ENCODE results near the gene KDF1. TPM values are rescaled to one million over a fixed set of nuclear protein-coding genes. Genes with fewer than 3 reads are reported as not detected.

The KDF1 gene
- total RNA-seq, 1 donor from 2014 or later = 10.3 TPM

DNA sequence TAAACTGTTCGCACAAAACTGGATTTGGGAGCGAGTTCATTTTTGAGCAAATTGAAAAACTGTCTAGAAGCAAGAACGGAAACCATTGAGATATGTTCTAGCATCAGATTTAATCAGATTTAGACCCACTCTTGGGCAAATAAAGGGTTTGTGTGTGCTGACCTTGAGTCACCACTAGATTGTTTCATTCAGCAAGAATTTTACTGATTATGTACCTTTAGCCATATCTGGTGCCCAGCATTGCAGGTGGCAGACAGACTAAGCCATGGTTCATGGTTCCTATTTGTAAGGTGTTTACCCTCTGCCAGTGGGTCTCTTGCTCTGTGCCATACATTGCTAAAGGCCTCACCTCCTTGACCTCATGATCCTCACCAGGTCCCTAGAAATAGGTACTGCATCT is 37.4 kb downstream of the KDF1 start:
- no peak overlapping the region for H3K4me3 ChIP-seq (ENCODE audit: low read depth, low read length)
- H3K27me3 ChIP-seq (ENCODE audit: control insufficient read depth, insufficient read depth, low read length) = no peaks in the 10 kb centered on the region
- TF ChIP-seq, protein P1, sequence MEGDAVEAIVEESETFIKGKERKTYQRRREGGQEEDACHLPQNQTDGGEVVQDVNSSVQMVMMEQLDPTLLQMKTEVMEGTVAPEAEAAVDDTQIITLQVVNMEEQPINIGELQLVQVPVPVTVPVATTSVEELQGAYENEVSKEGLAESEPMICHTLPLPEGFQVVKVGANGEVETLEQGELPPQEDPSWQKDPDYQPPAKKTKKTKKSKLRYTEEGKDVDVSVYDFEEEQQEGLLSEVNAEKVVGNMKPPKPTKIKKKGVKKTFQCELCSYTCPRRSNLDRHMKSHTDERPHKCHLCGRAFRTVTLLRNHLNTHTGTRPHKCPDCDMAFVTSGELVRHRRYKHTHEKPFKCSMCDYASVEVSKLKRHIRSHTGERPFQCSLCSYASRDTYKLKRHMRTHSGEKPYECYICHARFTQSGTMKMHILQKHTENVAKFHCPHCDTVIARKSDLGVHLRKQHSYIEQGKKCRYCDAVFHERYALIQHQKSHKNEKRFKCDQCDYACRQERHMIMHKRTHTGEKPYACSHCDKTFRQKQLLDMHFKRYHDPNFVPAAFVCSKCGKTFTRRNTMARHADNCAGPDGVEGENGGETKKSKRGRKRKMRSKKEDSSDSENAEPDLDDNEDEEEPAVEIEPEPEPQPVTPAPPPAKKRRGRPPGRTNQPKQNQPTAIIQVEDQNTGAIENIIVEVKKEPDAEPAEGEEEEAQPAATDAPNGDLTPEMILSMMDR (IDR thresholded peaks at IDR 0.05; ENCODE audit: insufficient read depth, low read length, poor library complexity, severe bottlenecking) = no peak
- H3K36me3 ChIP-seq (ENCODE audit: control insufficient read depth, insufficient read depth, low read length) = no peaks in the 10 kb centered on the region
- DNase-seq (ENCODE audit: low read depth) = no peak

DNA sequence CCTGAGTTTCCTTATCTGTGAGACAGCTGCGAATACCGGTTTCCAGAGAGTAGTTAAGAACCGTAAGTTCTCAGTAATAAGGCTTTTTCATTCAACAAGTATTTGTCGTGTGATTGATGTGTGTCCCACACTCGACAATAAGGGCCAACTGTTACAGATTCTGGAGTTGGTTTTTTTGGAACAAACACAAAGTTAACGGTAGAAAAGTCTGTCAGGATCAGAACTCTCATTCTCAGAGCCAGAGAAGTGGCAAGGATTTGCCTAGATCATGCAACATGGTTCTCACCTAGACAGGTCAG is 37.9 kb downstream of the KDF1 start:
- TF ChIP-seq, protein P1 (IDR thresholded peaks at IDR 0.05; ENCODE audit: insufficient read depth, low read length, poor library complexity, severe bottlenecking) = no peak
- DNase-seq (ENCODE audit: low read depth) = no peak
- H3K36me3 ChIP-seq (ENCODE audit: control insufficient read depth, insufficient read depth, low read length) = no peaks in the 10 kb centered on the region
- peak overlapping the region; percentile 93 for H3K4me3 ChIP-seq (ENCODE audit: low read depth, low read length)
- no peaks in the 10 kb centered on the region for H3K27me3 ChIP-seq (ENCODE audit: control insufficient read depth, insufficient read depth, low read length)

DNA sequence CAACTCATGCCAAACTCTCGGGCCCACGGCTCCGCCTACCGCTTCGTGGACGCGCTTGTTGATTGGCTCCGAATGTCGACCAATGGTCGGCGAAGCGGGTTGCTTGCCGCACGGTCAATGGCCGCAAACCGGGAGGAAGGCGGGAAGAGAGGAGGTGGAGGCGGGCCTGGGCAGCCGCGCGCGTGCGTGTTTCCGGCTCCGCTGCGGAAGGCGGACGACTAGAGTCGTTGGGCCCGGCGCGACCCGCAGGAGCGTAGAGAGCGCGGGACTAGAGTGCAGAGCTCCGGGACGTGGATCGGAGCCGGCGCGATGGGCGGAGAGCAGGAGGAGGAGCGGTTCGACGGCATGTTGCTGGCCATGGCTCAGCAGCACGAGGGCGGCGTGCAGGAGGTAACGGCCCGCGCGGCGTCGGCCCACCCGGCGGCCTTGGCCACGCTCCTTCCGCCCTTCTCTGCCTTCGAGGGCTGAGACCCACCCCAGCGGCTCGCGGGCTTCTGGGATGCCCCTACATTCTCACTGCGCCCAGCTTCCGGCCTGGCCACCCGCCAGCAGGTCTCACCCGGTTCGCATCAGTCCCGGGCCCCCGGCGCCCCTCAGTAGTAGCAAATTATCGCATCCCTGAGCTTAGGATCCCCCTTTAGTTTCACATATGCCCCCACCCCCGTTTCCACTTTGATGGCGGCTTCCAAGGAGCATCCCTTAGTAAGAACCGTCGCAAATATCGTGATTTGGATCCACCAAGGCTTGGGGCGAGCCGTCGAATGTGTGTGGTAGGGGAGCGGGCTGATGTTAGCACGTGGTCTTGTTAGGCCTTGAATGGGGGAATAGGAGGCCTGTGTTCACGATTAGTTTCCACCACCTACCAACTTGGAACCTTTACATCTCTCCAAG is 38.5 kb downstream of the KDF1 start, which contains the start of gene NUDC:
NUDC (plus strand) TSS at position 204 of the 891 bp plus-strand sequence; CDS start at position 310, 106 bp downstream.
- TF ChIP-seq, protein P1 (IDR thresholded peaks at IDR 0.05; ENCODE audit: insufficient read depth, low read length, poor library complexity, severe bottlenecking) = no peak
- H3K36me3 ChIP-seq (ENCODE audit: control insufficient read depth, insufficient read depth, low read length) = no peaks in the 10 kb centered on the region
- DNase-seq (ENCODE audit: low read depth) = peak; percentile 93
- H3K4me3 ChIP-seq (ENCODE audit: low read depth, low read length) = peak within 1 kb of the TSS; percentile 93
- no peaks in the 10 kb centered on the region for H3K27me3 ChIP-seq (ENCODE audit: control insufficient read depth, insufficient read depth, low read length)

DNA sequence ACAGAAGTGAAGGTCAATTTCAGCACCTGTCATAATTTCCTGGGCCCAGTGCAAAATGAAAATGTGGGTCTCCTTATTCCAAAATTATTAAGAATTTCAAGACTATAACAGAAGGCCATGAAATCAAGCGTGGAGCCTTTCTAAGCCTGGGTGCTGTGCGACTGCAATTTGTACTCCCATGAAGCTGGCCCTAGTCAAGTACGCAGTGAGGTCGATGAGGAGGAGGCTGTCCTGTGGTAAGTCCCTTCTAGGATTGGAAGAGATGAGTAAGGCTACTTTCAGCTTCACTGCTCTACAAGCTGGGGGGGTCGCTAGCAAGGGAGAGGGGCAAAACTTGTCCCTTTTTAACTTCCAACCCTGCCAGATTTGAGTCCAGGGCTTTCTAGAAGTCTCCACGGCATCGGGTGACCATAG is 39.1 kb downstream of the KDF1 start:
- peak overlapping the region; percentile 13 for H3K4me3 ChIP-seq (ENCODE audit: low read depth, low read length)
- TF ChIP-seq, protein P1 (IDR thresholded peaks at IDR 0.05; ENCODE audit: insufficient read depth, low read length, poor library complexity, severe bottlenecking) = no peak
- no peaks in the 10 kb centered on the region for H3K36me3 ChIP-seq (ENCODE audit: control insufficient read depth, insufficient read depth, low read length)
- DNase-seq (ENCODE audit: low read depth) = no peak
- H3K27me3 ChIP-seq (ENCODE audit: control insufficient read depth, insufficient read depth, low read length) = no peaks in the 10 kb centered on the region

DNA sequence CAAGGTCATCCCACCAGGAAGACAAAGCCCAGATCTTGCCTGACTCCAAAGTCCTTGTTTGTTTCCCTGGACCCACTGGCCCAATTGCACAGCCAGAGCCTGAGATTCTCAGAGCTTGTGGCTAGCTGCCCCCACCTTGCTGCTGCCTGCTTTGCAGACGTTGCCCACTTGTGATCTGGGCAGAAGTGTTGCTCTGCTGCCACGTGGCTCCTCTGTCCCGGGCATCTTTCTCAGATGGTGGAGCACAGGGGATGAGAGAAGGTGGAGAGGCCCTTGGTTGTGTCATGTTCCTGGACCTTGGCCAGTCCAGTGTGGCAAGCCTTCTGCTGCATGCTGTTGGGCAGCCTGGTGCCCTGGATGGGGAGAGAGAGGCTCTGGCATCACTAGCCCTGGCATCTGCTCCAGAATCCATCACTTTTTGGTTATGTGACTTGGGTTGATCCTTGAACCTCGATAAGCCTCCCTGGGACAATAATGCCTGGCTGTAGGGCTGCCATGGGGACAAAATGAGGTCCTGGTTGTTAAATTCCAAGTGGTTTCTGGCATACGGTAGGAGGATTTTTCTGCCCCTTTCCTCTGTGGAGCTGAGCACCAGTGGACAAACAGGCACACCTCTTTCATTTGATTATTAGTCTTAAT is 44.9 kb downstream of the KDF1 start:
- TF ChIP-seq, protein P1 (IDR thresholded peaks at IDR 0.05; ENCODE audit: insufficient read depth, low read length, poor library complexity, severe bottlenecking) = no peak
- Histone ChIP-seq H3K27me3 (ENCODE audit: control insufficient read depth, insufficient read depth, low read length) (no peaks in the 10 kb centered on the region), H3K36me3 (ENCODE audit: control insufficient read depth, insufficient read depth, low read length) (no peaks in the 10 kb centered on the region), H3K4me3 (ENCODE audit: low read depth, low read length) (no peak overlapping the region)
- no peak for DNase-seq (ENCODE audit: low read depth)

All from kidney epithelial cell (primary cell).